AG04450 (cell line): ENCODE data around the gene REV3L. TPM values are rescaled to one million over a fixed set of nuclear protein-coding genes. Genes with fewer than 3 reads are reported as not detected.

ENCODE experiments used
- CTCF ChIA-PET: fragments of 300-600, 350-600 bp; formaldehyde crosslinking; extraction: SDS; loops from one replicate; lab custom pipeline; 2022; ENCODE audit warnings: antibody characterized with exemption, inconsistent platforms; lab: Charles Lee
- POLR2A ChIA-PET: fragments of 350-600 bp; formaldehyde crosslinking; extraction: SDS; loops from one replicate; lab custom pipeline; 2021; ENCODE audit warnings: antibody characterized with exemption, inconsistent platforms; lab: Yijun Ruan, JAX
- DNase-seq: peaks from one replicate; pipeline ENCODE4 v3.0.0-alpha.2; 2011; ENCODE audit warnings: low read depth, low spot score
- H3K27ac ChIP-seq: one replicate; pipeline ENCODE4 v1.5.1; 2012; ENCODE audit warnings: low read depth, low read length, control low read depth
- H3K27me3 ChIP-seq: one replicate; pipeline ENCODE4 v1.6.0; 2012; ENCODE audit warnings: low read length; ENCODE audit not compliant: control insufficient read depth, insufficient read depth
- H3K4me3 ChIP-seq: 2 replicates; pipeline ENCODE4 v1.5.1; 2011; ENCODE audit warnings: mild to moderate bottlenecking, low read depth, low read length, control low read depth
- H3K9me3 ChIP-seq: 2 replicates; pipeline ENCODE4 v1.5.1; 2012; ENCODE audit warnings: low read length; ENCODE audit not compliant: control insufficient read depth, insufficient read depth
- CTCF ChIP-seq: IDR thresholded peaks from 2 replicates; pipeline ENCODE4 v1.5.1; 2011; ENCODE audit warnings: low read depth, low read length, control low read depth, inconsistent platforms
- polyA plus RNA-seq: library from polyadenylated mRNA; depleted of rRNA; stranded (reverse); fragments of >200 nt; gene quantifications from 2 replicates; pipeline ENCODE4 v1.2.3, GENCODE V29; 2011

REV3L gene
- polyA plus RNA-seq, 1 experiment, result 38.4 TPM

- H3K27me3 ChIP-seq, result no peaks in the 10 kb centered on the region
- peaks cover 8% of the 10 kb centered on the region for H3K9me3 ChIP-seq
- ChIA-PET POLR2A (no interaction called here), CTCF (interaction anchor here (0.9 kb wide), 1 partner anchor 202 kb away, joined by 3 read pairs; no protein-coding TSS in a partner anchor)
- no peak for DNase-seq
- TF ChIP-seq CTCF, result no peak
- H3K27ac ChIP-seq, result no peak overlapping the region
- H3K4me3 ChIP-seq, result no peak overlapping the region
These were observed 206.3 kb downstream of the REV3L start for GRCh38 chr6:111276736-111277135.

- no peak for TF ChIP-seq CTCF
- CTCF ChIA-PET, result interaction anchor here (0.9 kb wide), 1 partner anchor 203 kb away, joined by 3 read pairs; no protein-coding TSS in a partner anchor
- Histone ChIP-seq H3K4me3 (no peak overlapping the region), H3K9me3 (peaks cover 8% of the 10 kb centered on the region), H3K27ac (no peak overlapping the region), H3K27me3 (no peaks in the 10 kb centered on the region)
- POLR2A ChIA-PET, result no interaction called here
- DNase-seq, result no peak
These were observed 206.7 kb downstream of the REV3L start for GRCh38 chr6:111276335-111276734.

GRCh38 chr6:111274593-111275217 lies 208.3 kb downstream of the REV3L start:
- Histone ChIP-seq H3K27me3 (no peaks in the 10 kb centered on the region), H3K9me3 (peaks cover 8% of the 10 kb centered on the region), H3K4me3 (no peak overlapping the region), H3K27ac (no peak overlapping the region)
- no peak for DNase-seq
- TF ChIP-seq CTCF, result no peak
- ChIA-PET CTCF (interaction anchor here (0.6 to 1.1 kb wide), 2 partner anchors 11 to 16 kb away, joined by 3 to 6 read pairs; a partner anchor contains a TSS), POLR2A (interaction anchor here (0.7 kb wide), 1 partner anchor 16 kb away, joined by 5 read pairs; no protein-coding TSS in a partner anchor)

- no peak overlapping the region for H3K4me3 ChIP-seq
- peaks cover 8% of the 10 kb centered on the region for H3K9me3 ChIP-seq
- DNase-seq, result no peak
- TF ChIP-seq CTCF, result no peak
- H3K27ac ChIP-seq, result no peak overlapping the region
- ChIA-PET POLR2A (no interaction called here), CTCF (interaction anchor here (1.1 to 4.4 kb wide), 2 partner anchors 8 to 11 kb away, joined by 3 to 28 read pairs; a partner anchor contains a TSS)
- H3K27me3 ChIP-seq, result no peaks in the 10 kb centered on the region
These were observed 212.9 kb downstream of the REV3L start for GRCh38 chr6:111270121-111270520.

- no peak for DNase-seq
- TF ChIP-seq CTCF, result no peak
- no peak overlapping the region for H3K4me3 ChIP-seq
- CTCF ChIA-PET, result interaction anchor here (4.4 kb wide), 1 partner anchor 10 kb away, joined by 28 read pairs; a partner anchor contains a TSS
- H3K27me3 ChIP-seq, result no peaks in the 10 kb centered on the region
- no peak overlapping the region for H3K27ac ChIP-seq
- peaks cover 4% of the 10 kb centered on the region; the same call in 1 of the 2 replicates for H3K9me3 ChIP-seq
- POLR2A ChIA-PET, result no interaction called here
These were observed 213.5 kb downstream of the REV3L start for GRCh38 chr6:111269401-111269970.
